NCI-H1092 (cell line): ENCODE data around the gene SNRNP70.
"Not testable (repeated sequence)": the region's sequence is repeated elsewhere in the genome, so short reads cannot be mapped to it uniquely, and the experiment has no call there.

Source experiments
- DNase-seq: peaks from one replicate; lab custom pipeline; 2025; lab: John Stamatoyannopoulos, UW

SNRNP70 gene

GRCh38 chr19:49085020-49085867 lies at the start of gene SNRNP70:
TSS of gene SNRNP70 (plus strand) at chr19:49085451. CDS start at chr19:49086415, 964 bp downstream.
- DNase-seq, result peak; percentile 97

DNA sequence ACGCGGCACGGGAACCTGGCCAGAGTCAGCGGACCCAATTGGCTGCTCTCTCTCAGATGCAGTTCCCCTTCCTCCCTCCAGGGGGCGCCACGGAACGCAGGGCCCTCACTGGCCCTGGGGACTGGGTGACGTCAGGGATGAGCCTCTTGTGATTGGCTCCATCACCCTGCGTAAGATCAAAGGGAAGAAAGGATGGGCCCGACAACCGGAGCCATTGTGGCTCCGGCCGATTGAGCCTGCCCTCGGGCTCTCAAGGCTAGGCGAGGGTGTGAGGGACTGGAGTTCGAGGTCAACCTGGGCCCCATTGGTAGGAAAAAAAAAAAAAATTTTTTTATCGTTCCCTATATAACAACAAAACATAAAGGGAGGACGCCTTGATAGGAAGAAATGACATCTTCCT lies 48.4 kb upstream of the SNRNP70 start, which contains the start of gene CGB1:
Gene CGB1, minus strand, starts transcription at position 81 of the 400 bp plus-strand sequence. CDS start 184 bp downstream, outside the sequence.
- DNase-seq, result not testable (repeated sequence)

GRCh38 chr19:49038111-49038510 lies 47.1 kb upstream of the SNRNP70 start:
- DNase-seq, result not testable (repeated sequence)

- not testable (repeated sequence) for DNase-seq
Observed at GRCh38 chr19:49038557-49039276, 46.5 kb upstream of the SNRNP70 start.

DNA sequence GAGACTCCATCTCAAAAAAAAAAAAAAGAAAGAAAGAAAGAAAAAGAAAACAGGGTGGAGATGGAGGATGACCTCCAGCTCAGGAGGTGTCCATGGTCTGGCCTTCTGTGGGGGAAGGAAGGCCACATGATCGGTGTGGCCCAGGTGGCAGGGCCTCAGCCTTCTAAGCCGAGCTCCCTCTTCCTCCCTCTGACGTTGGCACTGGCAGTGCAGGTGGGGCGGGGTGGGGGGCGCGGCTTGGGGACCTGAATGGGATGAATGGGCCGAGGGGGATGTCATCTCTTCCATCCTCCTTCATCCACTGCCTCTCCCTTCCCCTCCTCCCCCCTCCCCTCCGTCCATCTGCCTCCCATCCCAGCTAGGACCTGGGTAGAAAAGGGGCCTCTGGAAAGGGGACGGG lies 45.5 kb upstream of the SNRNP70 start:
- not testable (repeated sequence) for DNase-seq

- DNase-seq, result no peak
Observed at GRCh38 chr19:49042177-49042576, 43.1 kb upstream of the SNRNP70 start.

GRCh38 chr19:49042666-49043065 lies 42.6 kb upstream of the SNRNP70 start:
- not testable (repeated sequence) for DNase-seq

GRCh38 chr19:49043548-49043947 lies 41.7 kb upstream of the SNRNP70 start, which contains the start of gene CGB5:
TSS of gene CGB5 (plus strand) at chr19:49043848. CDS start at chr19:49044210, 362 bp downstream.
- not testable (repeated sequence) for DNase-seq

GRCh38 chr19:49049011-49049410 lies 36.2 kb upstream of the SNRNP70 start, which contains the start of gene CGB8:
TSS of gene CGB8 (minus strand) at chr19:49049111. CDS start at chr19:49048739, 372 bp downstream.
- DNase-seq, result not testable (repeated sequence)

- not testable (repeated sequence) for DNase-seq
Observed at GRCh38 chr19:49049834-49050233, 35.4 kb upstream of the SNRNP70 start.

DNA sequence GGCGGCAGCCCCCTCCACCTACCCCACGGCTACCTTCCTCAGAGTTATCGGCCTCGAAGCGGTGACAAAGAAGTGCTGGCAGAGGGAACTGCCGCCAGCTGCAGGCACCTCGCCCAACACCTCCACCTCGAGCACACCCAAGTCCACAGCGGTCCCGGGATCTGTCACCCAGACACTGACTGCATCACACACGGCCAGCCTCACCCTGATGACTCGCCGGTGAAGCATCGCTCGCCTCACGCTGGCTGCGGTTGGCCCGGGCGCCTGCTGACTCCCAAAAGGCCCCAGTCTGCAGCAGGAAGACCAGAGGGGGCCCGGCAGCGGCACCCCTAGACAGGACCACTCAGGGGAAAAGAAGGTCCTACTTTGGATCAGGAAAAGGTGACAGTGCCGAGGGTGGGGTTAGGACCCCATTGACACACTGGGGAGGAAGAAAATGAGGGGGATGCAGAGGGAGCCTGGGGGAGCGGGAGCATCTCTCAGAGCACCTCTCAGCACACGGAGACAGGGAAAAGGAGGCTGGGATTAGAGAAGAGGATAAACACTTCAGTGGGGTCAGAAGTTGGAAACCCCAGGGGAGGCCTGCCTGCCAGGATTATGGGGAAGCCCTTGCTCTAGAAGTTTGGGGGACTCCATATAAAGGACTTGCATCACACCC lies 34.7 kb upstream of the SNRNP70 start:
- not testable (repeated sequence) for DNase-seq

DNA sequence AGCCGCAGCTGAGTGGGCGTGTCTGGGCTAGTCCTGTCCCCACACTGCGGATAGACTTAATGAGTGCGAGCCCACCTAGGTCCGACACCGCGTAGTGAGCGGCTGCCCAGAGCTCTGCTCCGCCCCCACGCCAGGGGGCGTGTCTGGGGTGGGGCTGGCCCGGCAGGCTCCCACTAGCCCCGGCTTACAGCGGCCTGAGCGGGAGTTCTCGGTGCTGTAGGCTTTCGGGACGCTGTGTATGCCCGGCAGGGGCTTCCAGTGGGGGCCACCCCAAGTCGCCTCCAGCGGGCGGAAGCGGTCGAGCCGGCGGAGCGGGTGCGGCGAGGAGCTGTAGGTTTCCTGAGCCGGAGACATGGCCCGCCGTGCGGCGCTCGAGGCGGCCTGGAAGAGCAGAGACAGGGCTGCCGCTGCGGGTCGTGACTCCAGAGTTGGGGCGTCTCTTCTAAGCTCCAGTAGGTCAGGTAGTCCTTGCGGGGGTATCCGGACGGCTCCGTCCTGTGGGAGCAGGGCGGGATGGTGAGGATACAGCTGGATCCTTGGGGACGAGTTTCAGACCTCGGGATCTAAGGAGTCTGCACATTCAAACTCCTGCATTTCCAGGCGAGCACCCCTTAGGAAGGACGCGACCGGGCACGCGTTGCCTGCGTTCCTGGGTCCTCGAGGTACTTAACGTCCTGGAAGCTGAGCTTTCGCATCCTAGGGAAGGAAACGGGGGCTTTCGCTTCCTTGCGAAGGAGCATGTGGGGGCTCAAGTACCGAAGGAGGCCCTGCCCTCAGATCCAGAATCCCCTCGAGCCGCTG lies 28.9 kb upstream of the SNRNP70 start:
- DNase-seq, result no peak

DNA sequence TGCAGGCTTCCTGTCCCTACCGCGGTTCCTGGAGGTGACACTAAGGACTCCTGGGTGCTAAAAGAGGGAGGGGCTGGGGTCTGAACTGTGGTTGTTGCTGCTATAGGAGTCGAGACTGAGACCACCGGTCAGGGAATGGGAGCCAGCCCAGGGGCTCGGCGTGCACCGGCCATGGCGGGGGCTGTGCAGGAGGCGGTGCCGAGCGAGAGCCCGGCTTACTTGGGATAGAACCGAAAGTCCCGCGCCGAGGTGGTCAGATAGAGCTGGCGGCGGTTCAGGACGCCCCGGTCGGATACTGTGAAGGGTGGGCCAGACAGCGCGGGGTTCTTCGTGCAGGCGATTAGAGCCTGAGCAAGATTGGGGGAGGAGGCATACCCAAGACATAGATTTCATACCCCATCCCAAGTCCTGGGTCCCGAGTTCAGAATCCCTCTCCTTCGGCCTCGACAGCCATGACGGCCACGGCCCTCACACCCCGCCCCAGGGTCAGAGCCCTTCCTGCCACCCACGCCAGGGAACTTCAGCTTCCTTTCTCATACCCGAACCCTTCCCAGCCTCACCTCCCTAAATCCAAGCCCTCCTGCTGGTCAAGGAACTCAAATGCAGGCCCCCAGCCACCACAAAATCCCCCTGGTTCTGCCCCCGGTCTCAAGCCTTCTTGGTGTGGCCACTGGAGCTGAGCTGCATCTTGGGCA lies 28.2 kb upstream of the SNRNP70 start:
- DNase-seq, result not testable (repeated sequence)

DNA sequence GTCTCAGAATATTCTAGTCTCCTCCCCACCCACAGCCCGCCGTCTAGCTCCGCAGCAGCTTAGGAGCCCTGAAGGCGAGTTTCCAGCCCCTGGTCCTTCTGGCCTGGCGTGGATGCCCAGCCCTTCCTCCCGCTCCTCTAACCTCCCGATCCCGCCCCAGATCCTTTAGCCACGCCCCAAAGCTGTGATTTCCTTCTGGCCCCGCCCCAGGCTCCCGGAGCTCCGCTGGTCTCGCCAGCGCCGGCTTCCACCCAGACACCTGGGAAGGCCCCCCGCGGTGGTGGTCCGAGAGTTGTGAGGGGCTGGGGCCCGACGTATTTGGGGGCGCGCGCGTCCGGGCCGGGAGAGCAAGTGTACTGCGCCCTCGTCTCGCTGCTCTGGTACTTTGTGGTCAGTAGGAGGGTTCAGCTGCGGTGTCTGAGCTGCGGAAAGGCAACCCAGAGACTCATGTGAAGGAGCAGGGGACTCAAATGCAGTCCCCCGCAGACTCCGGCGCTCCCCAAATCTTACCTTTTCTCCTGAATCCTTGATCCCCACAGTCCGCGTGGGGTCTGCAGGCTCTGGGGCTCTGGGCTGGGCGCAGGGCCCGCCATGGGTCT lies 27.5 kb upstream of the SNRNP70 start, which contains the start of gene CGB7:
Gene CGB7, minus strand, starts transcription at position 114 of the 599 bp plus-strand sequence. CDS start 2,374 bp downstream, outside the sequence.
- DNase-seq, result no peak

- DNase-seq, result no peak
Observed at GRCh38 chr19:49058562-49058961, 26.7 kb upstream of the SNRNP70 start.

- DNase-seq, result no peak
Observed at GRCh38 chr19:49059053-49059452, 26.2 kb upstream of the SNRNP70 start.

- DNase-seq, result no peak
Observed at GRCh38 chr19:49061000-49061399, 24.3 kb upstream of the SNRNP70 start.

- DNase-seq, result no peak
Observed at GRCh38 chr19:49061445-49061844, 23.8 kb upstream of the SNRNP70 start.

DNA sequence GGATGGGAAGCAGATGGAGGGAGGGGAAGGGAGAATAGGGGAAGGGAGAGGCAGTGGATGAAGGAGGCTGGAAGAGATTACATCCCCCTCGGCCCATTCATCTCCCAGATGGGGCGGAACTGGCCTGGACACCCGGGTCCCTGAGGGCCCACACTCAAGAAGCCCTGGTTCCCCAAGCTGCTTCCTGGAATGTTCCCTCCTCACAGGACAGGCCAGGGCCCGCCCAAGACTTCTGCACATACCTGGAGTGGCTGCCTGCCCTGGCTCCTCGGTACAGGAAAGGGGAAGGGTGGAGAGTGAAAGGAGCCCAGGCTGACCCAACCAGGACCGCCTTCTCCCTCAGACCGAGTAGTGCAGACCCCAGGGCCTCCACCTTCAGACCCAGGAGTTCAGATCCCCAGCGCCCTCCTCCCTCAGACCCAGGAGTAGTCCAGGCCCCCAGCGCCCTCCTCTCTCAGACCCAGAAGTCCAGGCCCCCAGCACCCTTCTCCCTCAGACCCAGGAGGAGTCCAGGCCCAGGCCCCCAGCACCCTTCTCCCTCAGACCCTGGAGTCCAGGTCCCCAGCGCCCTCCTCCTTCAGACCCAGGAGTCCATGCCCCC lies 21.1 kb upstream of the SNRNP70 start:
- DNase-seq, result no peak
